KMS-11 (cell line): Measurements from ENCODE around the gene BBLN.

Experiments
- H2AFZ ChIP-seq: fragments of 200-600 bp; sonication (generic); 2 replicates; pipeline ENCODE4 v1.6.1; 2016; ENCODE audit warnings: antibody characterized with exemption, mixed run types, low read depth
- H3K27ac ChIP-seq: fragments of 200-600 bp; sonication (generic); 2 replicates; pipeline ENCODE4 v1.6.1; 2016; ENCODE audit warnings: mild to moderate bottlenecking, mixed run types
- H3K27me3 ChIP-seq: fragments of 200-600 bp; sonication (generic); 2 replicates; pipeline ENCODE4 v1.6.1; 2017; ENCODE audit warnings: mild to moderate bottlenecking, low read depth, mixed run types, moderate library complexity; ENCODE audit not compliant: insufficient read depth
- H3K36me3 ChIP-seq: fragments of 200-600 bp; sonication (generic); 2 replicates; pipeline ENCODE4 v1.6.1; 2017; ENCODE audit warnings: mild to moderate bottlenecking, mixed run types; ENCODE audit not compliant: insufficient read depth
- H3K4me1 ChIP-seq: fragments of 200-600 bp; sonication (generic); 2 replicates; pipeline ENCODE4 v1.6.1; 2016; ENCODE audit warnings: mild to moderate bottlenecking, low read depth, mixed run types; ENCODE audit not compliant: poor library complexity, severe bottlenecking
- H3K4me2 ChIP-seq: fragments of 200-600 bp; sonication (generic); 2 replicates; pipeline ENCODE4 v1.7.0; 2016; ENCODE audit warnings: mild to moderate bottlenecking, mixed run types
- H3K4me3 ChIP-seq: fragments of 200-600 bp; sonication (generic); IDR thresholded peaks from 2 replicates; pipeline ENCODE4 v1.6.1; 2017; ENCODE audit warnings: low read depth, low read length, mixed read lengths; ENCODE audit not compliant: insufficient read depth
- H3K79me2 ChIP-seq: fragments of 200-600 bp; sonication (generic); 2 replicates; pipeline ENCODE4 v1.6.1; 2016; ENCODE audit warnings: low read depth, mixed run types; ENCODE audit not compliant: insufficient read depth
- H3K9ac ChIP-seq: fragments of 200-600 bp; sonication (generic); 2 replicates; pipeline ENCODE4 v1.6.1; 2016; ENCODE audit warnings: mild to moderate bottlenecking, mixed run types
- H4K20me1 ChIP-seq: fragments of 200-600 bp; sonication (generic); 2 replicates; pipeline ENCODE4 v1.6.1; 2016; ENCODE audit warnings: mild to moderate bottlenecking, mixed run types; ENCODE audit not compliant: insufficient read depth
- CTCF ChIP-seq: fragments of 200-600 bp; sonication (generic); conservative IDR thresholded peaks from 2 replicates; pipeline ENCODE4 v1.6.1; 2017; ENCODE audit warnings: low read depth, mild to moderate bottlenecking, antibody characterized with exemption, low read length, moderate library complexity, mixed read lengths

Gene BBLN

DNA sequence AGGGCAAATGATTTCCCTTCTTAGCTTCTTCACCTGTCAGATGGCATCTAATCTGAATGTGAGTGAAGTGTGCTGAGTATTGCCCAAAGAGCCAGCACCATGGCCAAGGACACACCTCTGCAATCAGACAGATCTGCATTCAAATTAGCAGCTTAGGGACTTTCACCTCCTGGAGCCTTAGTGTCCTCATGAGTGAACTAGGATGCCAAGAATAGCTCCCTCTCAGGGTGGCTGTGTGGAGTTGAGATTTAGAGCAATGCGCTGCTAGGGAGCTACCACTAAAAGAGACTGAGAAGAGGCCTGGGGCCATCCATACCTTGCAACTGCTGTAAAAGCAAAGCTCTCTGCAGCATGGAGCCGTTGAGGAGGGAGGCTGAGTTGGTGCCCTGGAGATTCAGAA lies 29.9 kb downstream of the BBLN start:
- H3K4me1 ChIP-seq: peaks cover 19% of the 10 kb centered on the region
- H3K9ac ChIP-seq: no peak overlapping the region
- no peak overlapping the region for H3K4me3 ChIP-seq

DNA sequence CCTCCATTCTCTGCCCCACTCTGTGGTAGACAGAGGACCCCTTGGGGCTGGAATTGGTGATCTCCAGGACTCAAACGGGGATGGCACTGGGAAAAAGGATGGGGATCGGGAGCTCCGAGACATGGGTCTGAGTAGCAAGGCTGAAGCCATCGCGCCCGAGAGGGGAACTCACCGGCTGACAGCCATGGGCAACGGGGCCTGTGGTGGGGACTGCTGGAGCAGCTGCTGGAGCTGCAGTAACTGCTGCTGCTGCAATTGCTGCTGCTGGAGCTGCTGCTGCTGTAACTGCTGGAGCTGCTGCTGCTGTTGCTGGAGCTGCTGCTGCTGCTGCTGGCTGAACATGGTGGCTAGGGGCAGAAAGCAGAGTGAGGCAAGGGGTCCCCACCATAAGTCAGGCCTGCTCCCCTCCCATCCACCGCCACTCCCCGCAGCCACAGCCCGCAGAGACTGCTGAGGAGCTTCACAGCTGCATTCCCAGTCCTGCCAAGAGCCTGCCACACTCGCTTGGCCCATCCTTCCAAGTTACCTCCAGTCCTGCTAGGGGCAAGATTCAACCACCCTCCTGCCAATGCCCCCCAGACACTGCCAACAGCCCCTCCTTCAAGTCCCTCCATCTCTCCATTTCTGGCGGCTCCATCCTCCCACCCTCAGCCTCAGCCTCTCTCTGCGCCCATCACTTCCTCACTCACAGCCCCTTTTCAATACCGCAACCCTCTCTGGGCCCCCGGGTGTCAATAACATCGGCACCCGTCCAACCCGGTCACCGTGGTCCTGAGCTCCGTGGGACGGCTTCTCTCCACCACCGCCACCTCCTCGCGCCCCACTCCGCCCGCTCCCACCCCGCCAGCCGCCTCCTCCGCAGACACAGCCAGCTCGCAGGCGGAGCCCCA lies 30.7 kb downstream of the BBLN start:
- Histone ChIP-seq H2AFZ (peak overlapping the region; percentile 83), H3K27ac (peak overlapping the region; percentile 25; the same call in 1 of the 2 replicates), H3K4me2 (peak overlapping the region; percentile 93), H3K4me3 (peak overlapping the region; percentile 43), H3K36me3 (no peaks in the 10 kb centered on the region), H3K4me1 (peaks cover 19% of the 10 kb centered on the region), H3K27me3 (no peaks in the 10 kb centered on the region), H3K9ac (peak overlapping the region; percentile 81), H4K20me1 (0 out of 2 replicates have a peak, but pooled peaks cover 3% of the 10 kb centered on the region), H3K79me2 (no peaks in the 10 kb centered on the region)
- no peak for TF ChIP-seq CTCF

More for the DNA sequence above, 29.9 kb downstream of the BBLN start:
- H4K20me1 ChIP-seq: 0 out of 2 replicates have a peak, but pooled peaks cover 3% of the 10 kb centered on the region
- H3K27ac ChIP-seq: no peak overlapping the region
- H3K36me3 ChIP-seq: no peaks in the 10 kb centered on the region
- no peak for TF ChIP-seq CTCF
- no peak overlapping the region for H2AFZ ChIP-seq
- peak overlapping the region; percentile 93; the same call in 1 of the 2 replicates for H3K4me2 ChIP-seq
- H3K79me2 ChIP-seq: no peaks in the 10 kb centered on the region
- H3K27me3 ChIP-seq: no peaks in the 10 kb centered on the region

GRCh38 chr9:128191406-128192046 lies 31.5 kb downstream of the BBLN start, which contains the start of gene CIZ1:
TSS of gene CIZ1 (minus strand) at chr9:128191572. CDS start at chr9:128190857, 715 bp downstream.
- H3K4me3 ChIP-seq: peak within 1 kb of the TSS; percentile 43
- no peaks in the 10 kb centered on the region for H3K27me3 ChIP-seq
- peak within 1 kb of the TSS; percentile 81 for H3K9ac ChIP-seq
- peak; percentile 41; the same call in 1 of the 2 replicates for TF ChIP-seq CTCF
- H3K27ac ChIP-seq: peak within 1 kb of the TSS; percentile 25
- H3K4me1 ChIP-seq: peaks cover 26% of the 10 kb centered on the region
- peak within 1 kb of the TSS; percentile 93 for H3K4me2 ChIP-seq
- H3K36me3 ChIP-seq: no peaks in the 10 kb centered on the region
- peak within 1 kb of the TSS; percentile 83 for H2AFZ ChIP-seq
- H4K20me1 ChIP-seq: 0 out of 2 replicates have a peak, but pooled peaks cover 3% of the 10 kb centered on the region
- no peaks in the 10 kb centered on the region for H3K79me2 ChIP-seq

DNA sequence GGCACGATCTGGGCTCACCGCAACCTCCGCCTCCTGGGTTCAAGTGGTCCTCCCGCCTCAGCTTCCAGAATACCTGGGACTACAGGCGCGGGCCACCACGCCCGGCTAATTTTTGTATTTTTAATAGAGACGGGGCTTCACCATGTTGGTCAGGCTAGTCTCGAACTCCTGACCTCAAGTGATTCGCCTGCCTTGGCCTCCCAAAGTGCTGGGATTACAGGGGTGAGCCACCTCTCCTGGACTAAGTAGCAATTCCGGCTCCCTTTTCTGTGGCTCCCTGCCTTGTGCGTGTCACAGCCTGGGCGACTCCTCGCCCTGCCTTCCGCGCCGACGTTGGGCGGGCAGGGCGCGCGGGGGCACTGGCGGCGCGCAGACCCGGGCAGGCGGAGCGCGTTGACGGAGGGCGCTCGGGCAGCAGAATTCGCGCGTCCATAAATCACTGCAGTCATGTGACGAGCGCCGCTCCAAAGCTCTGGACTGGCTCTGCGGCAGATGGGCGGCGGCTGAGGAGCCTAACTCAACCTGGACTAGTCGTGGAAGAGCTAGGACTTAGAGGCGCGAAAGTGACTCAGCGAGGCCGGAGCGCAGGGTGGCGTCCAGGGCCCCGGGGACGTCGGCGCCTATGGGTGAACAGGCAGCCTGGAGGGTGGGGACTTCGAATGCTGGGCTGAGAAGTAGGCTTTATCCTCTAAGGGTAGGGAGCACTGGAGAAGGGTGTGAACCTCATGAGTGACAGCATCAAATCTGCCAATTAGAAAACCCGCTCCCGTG lies 32.7 kb downstream of the BBLN start:
- no peak overlapping the region for H2AFZ ChIP-seq
- no peaks in the 10 kb centered on the region for H3K27me3 ChIP-seq
- H3K79me2 ChIP-seq: no peaks in the 10 kb centered on the region
- no peaks in the 10 kb centered on the region for H4K20me1 ChIP-seq
- no peak overlapping the region for H3K27ac ChIP-seq
- no peak overlapping the region for H3K4me3 ChIP-seq
- no peak overlapping the region for H3K9ac ChIP-seq
- H3K4me2 ChIP-seq: no peak overlapping the region
- H3K4me1 ChIP-seq: peaks cover 33% of the 10 kb centered on the region
- no peak for TF ChIP-seq CTCF
- H3K36me3 ChIP-seq: no peaks in the 10 kb centered on the region
